Suprapubic skin (tissue), 4 donors: ENCODE results near the gene GABRB3.

Experiments used
- CTCF ChIP-seq, 2 donors: fragments of 200-600 bp in 1 of 2; fragments of 450-650 bp in 1 of 2; sonication (generic) in 1 of 2; IDR thresholded peaks; one replicate each; pipeline ENCODE4 v1.5.1; 2016 to 2019; ENCODE audit warnings: antibody characterized with exemption in 2 of 2, mild to moderate bottlenecking in 1 of 2, moderate library complexity in 1 of 2
- POLR2A ChIP-seq, 2 donors: fragments of 450-650 bp; IDR thresholded peaks; one replicate each; pipeline ENCODE4 v1.6.1; 2017; ENCODE audit warnings: antibody characterized with exemption in 2 of 2, mild to moderate bottlenecking in 2 of 2, moderate library complexity in 2 of 2
- POLR2AphosphoS5 ChIP-seq, 3 donors: sonication (generic); formaldehyde crosslinking; IDR thresholded peaks; one replicate each; pipeline ENCODE4 v1.6.1; 2017; ENCODE audit warnings: antibody characterized with exemption in 3 of 3

DNA sequence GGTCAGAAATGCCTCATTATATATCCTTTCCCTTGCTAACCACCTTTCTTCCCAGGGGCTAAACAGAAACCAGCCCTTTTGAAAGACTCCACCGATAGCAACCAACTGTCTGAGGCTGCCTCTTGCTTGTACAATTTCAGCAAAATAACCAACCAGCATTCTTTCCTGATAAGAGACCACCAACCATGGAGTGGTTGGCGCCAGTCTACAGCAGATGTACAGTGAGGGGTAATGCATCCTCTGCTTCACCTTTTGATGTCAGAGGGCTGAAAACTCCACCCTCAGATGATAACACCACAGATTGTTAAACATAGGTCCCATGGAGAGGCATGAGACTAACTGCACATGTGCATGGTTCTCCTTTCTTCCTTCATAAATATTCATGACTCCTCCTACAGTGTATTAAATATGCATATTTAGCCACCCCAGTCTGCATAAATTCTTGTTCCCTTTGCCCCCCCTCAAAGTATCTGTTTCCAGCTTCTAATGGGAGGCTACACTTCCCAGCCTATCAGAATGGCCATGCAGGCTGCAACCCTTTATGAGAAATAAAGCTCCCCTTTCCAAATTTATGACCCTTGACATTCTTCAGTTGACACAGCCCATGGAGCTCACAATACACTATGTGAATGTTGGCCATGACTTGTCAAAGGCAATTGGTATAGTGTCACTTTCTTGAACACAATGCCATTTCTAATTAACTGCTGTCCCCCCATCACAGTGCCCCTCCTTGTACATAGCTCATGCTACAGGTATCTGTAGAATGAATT lies 48.3 kb downstream of the GABRB3 start:
- no peak for TF ChIP-seq POLR2A (IDR thresholded peaks at IDR 0.05)
- no peak for TF ChIP-seq CTCF (IDR thresholded peaks at IDR 0.05)
- no peak for TF ChIP-seq POLR2AphosphoS5 (IDR thresholded peaks at IDR 0.05)
